ENCODE data around the gene KCNQ5. TPM values are rescaled to one million over a fixed set of nuclear protein-coding genes. Genes with fewer than 3 reads are reported as not detected.

The KCNQ5 gene
- polyA plus RNA-seq, 3 donors = not detected

DNA sequence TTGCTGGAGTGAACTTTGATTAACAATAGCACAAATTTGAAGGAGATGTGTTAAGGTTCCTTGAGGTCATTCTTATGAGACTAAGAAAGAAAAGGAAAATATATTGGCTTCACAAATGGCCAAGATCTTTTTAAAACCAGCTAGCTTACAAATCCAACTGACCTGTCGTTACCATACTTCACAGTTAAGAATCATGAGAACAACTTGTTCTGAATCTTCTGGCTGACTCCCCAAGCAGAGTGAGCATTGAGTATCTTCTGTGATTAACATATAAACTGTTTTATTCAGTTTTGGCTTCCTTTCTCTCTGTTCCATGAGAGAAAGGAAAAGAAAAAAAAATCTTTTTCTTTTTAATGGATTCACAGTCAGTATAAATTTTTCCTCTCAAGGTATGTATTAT is 326.3 kb downstream of the KCNQ5 start:
- Histone ChIP-seq H3K4me2 (replicated peaks; ENCODE audit: extremely low read depth, low read length, poor library complexity, severe bottlenecking) (no peak overlapping the region), H3K9me3 (replicated peaks in 1 of 2; ENCODE audit: control insufficient read depth in 1 of 2, insufficient read depth in 1 of 2, low read length in 2 of 2) (no peaks in the 10 kb centered on the region), H4K20me1 (ENCODE audit: insufficient read depth, low read length) (no peaks in the 10 kb centered on the region), H3K79me2 (ENCODE audit: insufficient read depth, low read length) (no peaks in the 10 kb centered on the region), H3K4me3 (replicated peaks in 1 of 3; ENCODE audit: low read depth in 2 of 3, low read length in 3 of 3) (no peak overlapping the region), H3K4me1 (ENCODE audit: control insufficient read depth in 1 of 2, insufficient read depth in 2 of 2, low read length in 2 of 2) (no peaks in the 10 kb centered on the region), H3K27me3 (ENCODE audit: control insufficient read depth in 2 of 2, insufficient read depth in 2 of 2, low read length in 2 of 2) (no peaks in the 10 kb centered on the region), H3K36me3 (replicated peaks in 1 of 2; ENCODE audit: control insufficient read depth in 1 of 2, insufficient read depth in 2 of 2, low read length in 2 of 2) (no peaks in the 10 kb centered on the region), H3K27ac (ENCODE audit: low read depth in 1 of 2, low read length in 2 of 2) (no peak overlapping the region), H2AFZ (ENCODE audit: insufficient read depth, low read depth, low read length, poor library complexity, severe bottlenecking) (no peak overlapping the region), H3K9ac (ENCODE audit: insufficient read depth, low read length, poor library complexity, severe bottlenecking) (no peak overlapping the region)
- Mint-ChIP-seq H3K36me3 (no peaks in the 10 kb centered on the region), H3K27me3 (ENCODE audit: low read depth in 3 of 3) (no peaks in the 10 kb centered on the region), H3K4me1 (peaks cover 6% of the 10 kb centered on the region), H3K27ac (no peak overlapping the region), H3K4me3 (no peak overlapping the region), H3K9me3 (no peaks in the 10 kb centered on the region)
- TF ChIP-seq, protein P1, sequence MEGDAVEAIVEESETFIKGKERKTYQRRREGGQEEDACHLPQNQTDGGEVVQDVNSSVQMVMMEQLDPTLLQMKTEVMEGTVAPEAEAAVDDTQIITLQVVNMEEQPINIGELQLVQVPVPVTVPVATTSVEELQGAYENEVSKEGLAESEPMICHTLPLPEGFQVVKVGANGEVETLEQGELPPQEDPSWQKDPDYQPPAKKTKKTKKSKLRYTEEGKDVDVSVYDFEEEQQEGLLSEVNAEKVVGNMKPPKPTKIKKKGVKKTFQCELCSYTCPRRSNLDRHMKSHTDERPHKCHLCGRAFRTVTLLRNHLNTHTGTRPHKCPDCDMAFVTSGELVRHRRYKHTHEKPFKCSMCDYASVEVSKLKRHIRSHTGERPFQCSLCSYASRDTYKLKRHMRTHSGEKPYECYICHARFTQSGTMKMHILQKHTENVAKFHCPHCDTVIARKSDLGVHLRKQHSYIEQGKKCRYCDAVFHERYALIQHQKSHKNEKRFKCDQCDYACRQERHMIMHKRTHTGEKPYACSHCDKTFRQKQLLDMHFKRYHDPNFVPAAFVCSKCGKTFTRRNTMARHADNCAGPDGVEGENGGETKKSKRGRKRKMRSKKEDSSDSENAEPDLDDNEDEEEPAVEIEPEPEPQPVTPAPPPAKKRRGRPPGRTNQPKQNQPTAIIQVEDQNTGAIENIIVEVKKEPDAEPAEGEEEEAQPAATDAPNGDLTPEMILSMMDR (IDR thresholded peaks at IDR 0.05) = no peak
- intact Hi-C loops (cut with micrococcal nuclease) = no loop called here
- DNase-seq = no peak
- WGBS (ENCODE audit: insufficient coverage) = no CpG with 5 or more reads among the region's 1 CpG

DNA sequence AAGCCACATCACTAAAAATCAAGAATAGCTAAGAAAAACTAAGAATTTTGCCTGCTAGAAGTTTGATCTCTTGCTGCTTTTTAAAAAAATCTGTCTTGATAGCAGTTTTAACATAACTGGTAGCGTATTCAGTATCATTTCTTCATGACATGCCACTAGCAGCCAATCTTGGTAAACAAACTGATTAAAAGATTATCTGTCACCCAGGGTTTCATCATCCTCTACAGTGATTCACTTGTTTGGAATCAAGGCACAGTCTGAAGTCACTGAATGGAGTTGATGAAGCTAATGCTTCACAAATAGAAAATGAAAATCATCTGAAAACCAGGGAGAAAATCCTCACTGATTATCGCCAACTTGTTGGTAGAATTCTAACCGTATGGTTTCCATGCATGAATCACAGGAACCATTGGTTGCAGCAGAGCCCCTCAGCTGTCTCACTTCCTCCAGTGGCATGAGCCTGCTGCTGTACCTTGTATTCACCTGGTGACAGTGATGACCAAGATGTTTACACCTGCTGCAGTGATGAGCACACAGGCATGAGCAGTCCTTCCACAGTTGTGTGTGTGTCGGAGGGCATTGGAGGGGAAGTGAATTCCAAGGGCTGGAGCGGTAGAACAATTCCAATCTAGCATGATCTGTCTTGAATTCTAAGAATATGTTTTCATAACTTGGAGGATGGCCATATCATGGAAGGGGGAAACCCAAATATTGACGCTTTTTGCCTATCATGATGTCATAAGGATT is 328.4 kb downstream of the KCNQ5 start:
- Histone ChIP-seq H3K79me2 (ENCODE audit: insufficient read depth, low read length) (no peaks in the 10 kb centered on the region), H3K27me3 (ENCODE audit: control insufficient read depth in 2 of 2, insufficient read depth in 2 of 2, low read length in 2 of 2) (no peaks in the 10 kb centered on the region), H2AFZ (ENCODE audit: insufficient read depth, low read depth, low read length, poor library complexity, severe bottlenecking) (no peak overlapping the region), H3K4me2 (replicated peaks; ENCODE audit: extremely low read depth, low read length, poor library complexity, severe bottlenecking) (no peak overlapping the region), H3K36me3 (replicated peaks in 1 of 2; ENCODE audit: control insufficient read depth in 1 of 2, insufficient read depth in 2 of 2, low read length in 2 of 2) (no peaks in the 10 kb centered on the region), H3K4me1 (ENCODE audit: control insufficient read depth in 1 of 2, insufficient read depth in 2 of 2, low read length in 2 of 2) (no peaks in the 10 kb centered on the region), H3K4me3 (replicated peaks in 1 of 3; ENCODE audit: low read depth in 2 of 3, low read length in 3 of 3) (no peak overlapping the region), H3K9ac (ENCODE audit: insufficient read depth, low read length, poor library complexity, severe bottlenecking) (no peak overlapping the region), H3K9me3 (replicated peaks in 1 of 2; ENCODE audit: control insufficient read depth in 1 of 2, insufficient read depth in 1 of 2, low read length in 2 of 2) (no peaks in the 10 kb centered on the region), H3K27ac (ENCODE audit: low read depth in 1 of 2, low read length in 2 of 2) (no peak overlapping the region), H4K20me1 (ENCODE audit: insufficient read depth, low read length) (no peaks in the 10 kb centered on the region)
- no peak for DNase-seq
- H3K9me3 Mint-ChIP-seq = no peaks in the 10 kb centered on the region
- TF ChIP-seq, protein P1 (IDR thresholded peaks at IDR 0.05) = no peak
- no peak overlapping the region for H3K27ac Mint-ChIP-seq
- no peaks in the 10 kb centered on the region for H3K36me3 Mint-ChIP-seq
- WGBS (ENCODE audit: insufficient coverage) = 75% methylated on average over 2 of the region's 6 CpGs
- peaks cover 12% of the 10 kb centered on the region for H3K4me1 Mint-ChIP-seq
- intact Hi-C loops (cut with micrococcal nuclease) = no loop called here
- H3K4me3 Mint-ChIP-seq = no peak overlapping the region
- H3K27me3 Mint-ChIP-seq (ENCODE audit: low read depth in 3 of 3) = no peaks in the 10 kb centered on the region

Data from CD14-positive monocyte (primary cell).